SU-DHL-6 (cell line): Measurements from ENCODE around the gene VCX3B.

ENCODE experiments used
- CTCF ChIP-seq: fragments of 200-600 bp; sonication (generic); IDR thresholded peaks from one replicate; pipeline ENCODE4 v1.5.1; 2017; ENCODE audit warnings: antibody characterized with exemption, mild to moderate bottlenecking, low read length, moderate library complexity; ENCODE audit not compliant: insufficient read depth, poor library complexity, severe bottlenecking
- EZH2phosphoT487 ChIP-seq: fragments of 200-600 bp; sonication (generic), shearing (Covaris generic); conservative IDR thresholded peaks from 2 replicates; pipeline ENCODE4 v1.6.1; 2018; ENCODE audit warnings: mild to moderate bottlenecking, antibody characterized with exemption, low read length, moderate library complexity, mixed read lengths

- TF ChIP-seq CTCF (no peak), EZH2phosphoT487 (no peak)
Observed at GRCh38 chrX:8484360-8484949, 19.8 kb downstream of the VCX3B start.
